GM23338 (cell line): ENCODE results near the gene CTNS. TPM values are rescaled to one million over a fixed set of nuclear protein-coding genes. Genes with fewer than 3 reads are reported as not detected.

Experiments
- ATAC-seq: fragments of 200-7000 bp; cut with Tn5 transposase; 3 replicates; pipeline ENCODE4 v1.9.1; 2020
- DNase-seq: peaks from one replicate; pipeline ENCODE4 v3.0.0-alpha.2; 2015; ENCODE audit warnings: low spot score
- H2AFZ ChIP-seq: fragments of 200-600 bp; sonication (generic); 2 replicates; pipeline ENCODE4 v1.8.0; 2016; ENCODE audit warnings: antibody characterized with exemption, mild to moderate bottlenecking, moderate library complexity
- H3F3A ChIP-seq: fragments of 200-600 bp; sonication (generic); replicated peaks from 2 replicates; pipeline ENCODE4 v1.8.0; 2017; ENCODE audit warnings: antibody characterized with exemption, mixed run types, low read depth
- H3K27ac ChIP-seq: fragments of 200-600 bp; sonication (generic); 2 replicates; pipeline ENCODE4 v1.6.1; 2016; ENCODE audit warnings: low read depth
- H3K27me3 ChIP-seq: fragments of 200-600 bp; sonication (generic); 2 replicates; pipeline ENCODE4 v1.8.0; 2016; ENCODE audit warnings: mild to moderate bottlenecking, mixed run types, moderate library complexity; ENCODE audit not compliant: insufficient read depth
- H3K36me3 ChIP-seq: fragments of 200-600 bp; sonication (generic); 2 replicates; pipeline ENCODE4 v1.8.0; 2016; ENCODE audit warnings: mild to moderate bottlenecking; ENCODE audit not compliant: insufficient read depth
- H3K4me1 ChIP-seq: fragments of 200-600 bp; sonication (generic); 2 replicates; pipeline ENCODE4 v1.8.0; 2016; ENCODE audit warnings: mild to moderate bottlenecking, moderate library complexity; ENCODE audit not compliant: insufficient read depth
- H3K4me2 ChIP-seq: fragments of 200-600 bp; sonication (generic); 2 replicates; pipeline ENCODE4 v1.7.1; 2017; ENCODE audit warnings: mixed run types
- H3K4me3 ChIP-seq: fragments of 200-600 bp; sonication (generic); 2 replicates; pipeline ENCODE4 v1.6.1; 2016; ENCODE audit warnings: mixed run types
- H3K79me2 ChIP-seq: fragments of 200-600 bp; sonication (generic); replicated peaks from 2 replicates; pipeline ENCODE4 v1.8.0; 2017; ENCODE audit warnings: mild to moderate bottlenecking; ENCODE audit not compliant: insufficient read depth
- H3K9me2 ChIP-seq: fragments of 200-600 bp; sonication (generic); 2 replicates; pipeline ENCODE4 v1.8.0; 2017; ENCODE audit not compliant: insufficient read depth
- H4K20me1 ChIP-seq: fragments of 200-600 bp; sonication (generic); replicated peaks from 2 replicates; pipeline ENCODE4 v1.8.0; 2017; ENCODE audit warnings: mild to moderate bottlenecking; ENCODE audit not compliant: insufficient read depth
- H3K27ac Mint-ChIP-seq: 2 replicates; pipeline ENCODE4 v1.8.0; 2020; ENCODE audit warnings: inconsistent platforms, mild to moderate bottlenecking, moderate library complexity, mixed read lengths
- H3K27me3 Mint-ChIP-seq: 3 replicates; pipeline ENCODE4 v1.8.0; 2022; ENCODE audit warnings: low read depth, mild to moderate bottlenecking, moderate library complexity, mixed read lengths, inconsistent platforms; ENCODE audit not compliant: insufficient read depth, poor library complexity
- H3K36me3 Mint-ChIP-seq: 3 replicates; pipeline ENCODE4 v1.8.0; 2021; ENCODE audit warnings: low read depth, mild to moderate bottlenecking, inconsistent platforms, moderate library complexity, mixed read lengths
- H3K4me1 Mint-ChIP-seq: 3 replicates; pipeline ENCODE4 v1.8.0; 2020; ENCODE audit warnings: mild to moderate bottlenecking, inconsistent platforms, mixed read lengths
- H3K4me3 Mint-ChIP-seq: 3 replicates; pipeline ENCODE4 v1.8.0; 2021; ENCODE audit warnings: moderate library complexity, mild to moderate bottlenecking, inconsistent platforms, mixed read lengths
- H3K9me3 Mint-ChIP-seq: 3 replicates; pipeline ENCODE4 v1.8.0; 2020; ENCODE audit warnings: moderate library complexity, mild to moderate bottlenecking, inconsistent platforms, mixed read lengths
- CREB1 ChIP-seq: fragments of 250-450 bp; sonication (Bioruptor Pico); IDR thresholded peaks from 2 replicates; pipeline ENCODE4 v1.5.0; 2020; ENCODE audit warnings: low read depth, mild to moderate bottlenecking, moderate library complexity
- EZH2 ChIP-seq: fragments of 200-600 bp; sonication (generic); IDR thresholded peaks from one replicate; pipeline ENCODE4 v1.8.0; 2017; ENCODE audit warnings: antibody characterized with exemption, mild to moderate bottlenecking, low read depth; ENCODE audit not compliant: unreplicated experiment
- EZH2phosphoT487 ChIP-seq: fragments of 200-600 bp; sonication (generic); IDR thresholded peaks from one replicate; pipeline ENCODE4 v1.8.1; 2018; ENCODE audit warnings: antibody characterized with exemption; ENCODE audit not compliant: unreplicated experiment
- JUNB ChIP-seq: IDR thresholded peaks from one replicate; pipeline ENCODE4 v1.6.1; 2016; ENCODE audit warnings: antibody characterized with exemption; ENCODE audit not compliant: unreplicated experiment
- NANOG ChIP-seq: IDR thresholded peaks from 2 replicates; pipeline ENCODE4 v1.6.1; 2016; ENCODE audit warnings: antibody characterized with exemption, borderline replicate concordance
- POLR2AphosphoS5 ChIP-seq: IDR thresholded peaks from 2 replicates; pipeline ENCODE4 v1.6.1; 2016; ENCODE audit warnings: antibody characterized with exemption, low read depth
- STAT1 ChIP-seq: IDR thresholded peaks from one replicate; pipeline ENCODE4 v1.6.1; 2016; ENCODE audit warnings: antibody characterized with exemption; ENCODE audit not compliant: unreplicated experiment
- ZNF114 ChIP-seq: fragments of 250-450 bp; sonication (Bioruptor Pico); IDR thresholded peaks from 2 replicates; pipeline ENCODE4 v1.5.0; 2020; ENCODE audit warnings: mild to moderate bottlenecking, moderate library complexity
- ZNF331 ChIP-seq: fragments of 250-450 bp; sonication (Bioruptor Pico); IDR thresholded peaks from 2 replicates; pipeline ENCODE4 v1.5.0; 2020; ENCODE audit warnings: low read depth, mild to moderate bottlenecking, moderate library complexity
- polyA plus RNA-seq: library from polyadenylated mRNA; unstranded; fragments of >200 nt; fragmentation: Nextera tagmentation; extraction: Ambion mirVana; gene quantifications from 2 replicates; pipeline ENCODE4 v1.2.1, GENCODE V29; 2016
- total RNA-seq: library from RNA; depleted of rRNA; stranded (reverse); fragments of >200 nt; shearing (Covaris generic); gene quantifications from 2 replicates; pipeline ENCODE4 v1.2.3, GENCODE V29; 2014
- TF ChIP-seq, protein P1 (sequence below): IDR thresholded peaks from one replicate; pipeline ENCODE4 v1.6.1; 2018; ENCODE audit warnings: antibody characterized with exemption; ENCODE audit not compliant: unreplicated experiment
- TF ChIP-seq, protein P2 (sequence below): IDR thresholded peaks from 2 replicates; pipeline ENCODE4 v1.6.1; 2016; ENCODE audit warnings: antibody characterized with exemption
- TF ChIP-seq, protein P3 (sequence below): fragments of 250-450 bp; sonication (Bioruptor Pico); IDR thresholded peaks from 2 replicates; pipeline ENCODE4 v1.5.0; 2020; ENCODE audit warnings: mild to moderate bottlenecking, moderate library complexity
- TF ChIP-seq, protein P4 (sequence below), 2 experiments: fragments of 200-600 bp in 1 of 2; sonication (generic) in 1 of 2; conservative IDR thresholded peaks; 2 replicates each; pipeline versions ENCODE4 v1.5.1 to v1.6.1; 2016 to 2017; ENCODE audit warnings: antibody characterized with exemption in 2 of 2, low read depth in 2 of 2, mild to moderate bottlenecking in 2 of 2, moderate library complexity in 1 of 2

CTNS gene
- total and polyA plus RNA-seq, 2 experiments from 2014 or later = 5.9 to 21.8 TPM

DNA sequence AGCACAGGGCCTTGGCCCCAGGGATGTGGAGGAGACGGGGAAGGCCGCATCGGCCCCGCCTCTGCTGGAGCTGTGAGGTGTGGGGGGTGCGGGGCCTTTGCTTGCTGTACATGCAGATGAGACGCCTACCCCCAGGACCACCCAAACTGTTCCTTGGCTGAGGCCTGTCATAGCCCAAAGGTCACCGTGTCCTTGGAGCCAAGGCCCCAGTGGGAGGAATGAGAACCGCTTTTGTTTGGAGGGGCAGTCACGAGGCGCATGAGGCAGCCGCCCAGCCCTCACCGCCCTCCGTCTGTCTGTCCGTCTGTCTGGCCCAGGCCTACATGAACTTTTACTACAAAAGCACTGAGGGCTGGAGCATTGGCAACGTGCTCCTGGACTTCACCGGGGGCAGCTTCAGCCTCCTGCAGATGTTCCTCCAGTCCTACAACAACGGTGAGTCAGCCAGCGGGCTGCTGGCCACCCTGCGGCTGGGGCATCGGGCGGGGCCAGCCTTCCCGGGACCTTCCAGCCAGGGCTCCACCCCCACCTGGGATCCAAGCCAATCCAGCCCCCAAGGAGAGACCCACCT is 23.1 kb downstream of the CTNS start (continued):
- TF ChIP-seq, protein P1, sequence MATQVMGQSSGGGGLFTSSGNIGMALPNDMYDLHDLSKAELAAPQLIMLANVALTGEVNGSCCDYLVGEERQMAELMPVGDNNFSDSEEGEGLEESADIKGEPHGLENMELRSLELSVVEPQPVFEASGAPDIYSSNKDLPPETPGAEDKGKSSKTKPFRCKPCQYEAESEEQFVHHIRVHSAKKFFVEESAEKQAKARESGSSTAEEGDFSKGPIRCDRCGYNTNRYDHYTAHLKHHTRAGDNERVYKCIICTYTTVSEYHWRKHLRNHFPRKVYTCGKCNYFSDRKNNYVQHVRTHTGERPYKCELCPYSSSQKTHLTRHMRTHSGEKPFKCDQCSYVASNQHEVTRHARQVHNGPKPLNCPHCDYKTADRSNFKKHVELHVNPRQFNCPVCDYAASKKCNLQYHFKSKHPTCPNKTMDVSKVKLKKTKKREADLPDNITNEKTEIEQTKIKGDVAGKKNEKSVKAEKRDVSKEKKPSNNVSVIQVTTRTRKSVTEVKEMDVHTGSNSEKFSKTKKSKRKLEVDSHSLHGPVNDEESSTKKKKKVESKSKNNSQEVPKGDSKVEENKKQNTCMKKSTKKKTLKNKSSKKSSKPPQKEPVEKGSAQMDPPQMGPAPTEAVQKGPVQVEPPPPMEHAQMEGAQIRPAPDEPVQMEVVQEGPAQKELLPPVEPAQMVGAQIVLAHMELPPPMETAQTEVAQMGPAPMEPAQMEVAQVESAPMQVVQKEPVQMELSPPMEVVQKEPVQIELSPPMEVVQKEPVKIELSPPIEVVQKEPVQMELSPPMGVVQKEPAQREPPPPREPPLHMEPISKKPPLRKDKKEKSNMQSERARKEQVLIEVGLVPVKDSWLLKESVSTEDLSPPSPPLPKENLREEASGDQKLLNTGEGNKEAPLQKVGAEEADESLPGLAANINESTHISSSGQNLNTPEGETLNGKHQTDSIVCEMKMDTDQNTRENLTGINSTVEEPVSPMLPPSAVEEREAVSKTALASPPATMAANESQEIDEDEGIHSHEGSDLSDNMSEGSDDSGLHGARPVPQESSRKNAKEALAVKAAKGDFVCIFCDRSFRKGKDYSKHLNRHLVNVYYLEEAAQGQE = no peak
- TF ChIP-seq EZH2 (no peak), STAT1 (no peak), NANOG (no peak), CREB1 (CRISPR knock-in tag) (no peak), EZH2phosphoT487 (no peak), ZNF114 (CRISPR knock-in tag) (no peak), ZNF331 (CRISPR knock-in tag) (no peak), POLR2AphosphoS5 (no peak), JUNB (no peak)
- TF ChIP-seq, protein P2, sequence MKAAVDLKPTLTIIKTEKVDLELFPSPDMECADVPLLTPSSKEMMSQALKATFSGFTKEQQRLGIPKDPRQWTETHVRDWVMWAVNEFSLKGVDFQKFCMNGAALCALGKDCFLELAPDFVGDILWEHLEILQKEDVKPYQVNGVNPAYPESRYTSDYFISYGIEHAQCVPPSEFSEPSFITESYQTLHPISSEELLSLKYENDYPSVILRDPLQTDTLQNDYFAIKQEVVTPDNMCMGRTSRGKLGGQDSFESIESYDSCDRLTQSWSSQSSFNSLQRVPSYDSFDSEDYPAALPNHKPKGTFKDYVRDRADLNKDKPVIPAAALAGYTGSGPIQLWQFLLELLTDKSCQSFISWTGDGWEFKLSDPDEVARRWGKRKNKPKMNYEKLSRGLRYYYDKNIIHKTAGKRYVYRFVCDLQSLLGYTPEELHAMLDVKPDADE = no peak

DNA sequence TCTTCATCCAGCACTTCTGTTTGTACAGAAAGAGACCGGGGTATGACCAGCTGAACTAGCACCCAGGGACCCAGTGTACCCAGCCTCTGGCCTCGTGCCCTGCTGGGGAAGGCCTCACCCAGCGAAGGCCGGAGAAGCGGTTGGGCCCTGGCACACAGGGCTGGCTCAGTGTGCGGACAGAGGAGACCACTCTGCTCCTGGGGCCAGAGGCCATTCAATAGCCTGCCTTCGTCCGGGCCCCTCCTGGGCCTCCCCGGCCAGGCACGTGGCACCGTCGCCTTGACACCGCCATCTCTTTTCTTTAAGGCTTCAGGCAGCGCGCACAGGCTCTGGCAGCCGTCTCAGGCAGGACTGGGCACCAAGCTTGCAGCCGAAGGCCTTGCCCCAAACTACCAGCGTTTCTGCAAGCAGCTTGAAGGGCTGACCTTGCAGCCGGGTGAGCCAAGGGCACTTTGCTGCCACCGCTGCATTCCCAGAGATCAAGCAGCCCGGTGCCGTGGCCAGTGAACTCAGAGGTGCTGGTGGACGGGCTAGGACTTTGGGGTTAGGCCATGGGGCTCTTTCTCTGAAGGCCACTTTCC is 23.8 kb downstream of the CTNS start:
- Histone ChIP-seq H3K9me2 (no peaks in the 10 kb centered on the region), H3K79me2 (no peaks in the 10 kb centered on the region), H3K4me1 (no peaks in the 10 kb centered on the region), H3K27me3 (no peaks in the 10 kb centered on the region), H3K27ac (no peak overlapping the region), H3K4me3 (no peak overlapping the region), H4K20me1 (no peaks in the 10 kb centered on the region), H3K4me2 (no peak overlapping the region), H3K36me3 (0 out of 2 replicates have a peak, but pooled peaks cover 3% of the 10 kb centered on the region), H2AFZ (no peak overlapping the region), H3F3A (0 out of 2 replicates have a peak, but pooled peaks cover 4% of the 10 kb centered on the region)
- H3K4me3 Mint-ChIP-seq = no peak overlapping the region
- H3K27me3 Mint-ChIP-seq = peaks cover 8% of the 10 kb centered on the region
- H3K4me1 Mint-ChIP-seq = peaks cover 13% of the 10 kb centered on the region; the same call in 2 of the 3 replicates
- no peak overlapping the region for H3K27ac Mint-ChIP-seq
- H3K9me3 Mint-ChIP-seq = no peaks in the 10 kb centered on the region
- DNase-seq (no peak), ATAC-seq (no peak)
- H3K36me3 Mint-ChIP-seq = peaks cover 11% of the 10 kb centered on the region; the same call in 2 of the 3 replicates
- TF ChIP-seq, protein P3, sequence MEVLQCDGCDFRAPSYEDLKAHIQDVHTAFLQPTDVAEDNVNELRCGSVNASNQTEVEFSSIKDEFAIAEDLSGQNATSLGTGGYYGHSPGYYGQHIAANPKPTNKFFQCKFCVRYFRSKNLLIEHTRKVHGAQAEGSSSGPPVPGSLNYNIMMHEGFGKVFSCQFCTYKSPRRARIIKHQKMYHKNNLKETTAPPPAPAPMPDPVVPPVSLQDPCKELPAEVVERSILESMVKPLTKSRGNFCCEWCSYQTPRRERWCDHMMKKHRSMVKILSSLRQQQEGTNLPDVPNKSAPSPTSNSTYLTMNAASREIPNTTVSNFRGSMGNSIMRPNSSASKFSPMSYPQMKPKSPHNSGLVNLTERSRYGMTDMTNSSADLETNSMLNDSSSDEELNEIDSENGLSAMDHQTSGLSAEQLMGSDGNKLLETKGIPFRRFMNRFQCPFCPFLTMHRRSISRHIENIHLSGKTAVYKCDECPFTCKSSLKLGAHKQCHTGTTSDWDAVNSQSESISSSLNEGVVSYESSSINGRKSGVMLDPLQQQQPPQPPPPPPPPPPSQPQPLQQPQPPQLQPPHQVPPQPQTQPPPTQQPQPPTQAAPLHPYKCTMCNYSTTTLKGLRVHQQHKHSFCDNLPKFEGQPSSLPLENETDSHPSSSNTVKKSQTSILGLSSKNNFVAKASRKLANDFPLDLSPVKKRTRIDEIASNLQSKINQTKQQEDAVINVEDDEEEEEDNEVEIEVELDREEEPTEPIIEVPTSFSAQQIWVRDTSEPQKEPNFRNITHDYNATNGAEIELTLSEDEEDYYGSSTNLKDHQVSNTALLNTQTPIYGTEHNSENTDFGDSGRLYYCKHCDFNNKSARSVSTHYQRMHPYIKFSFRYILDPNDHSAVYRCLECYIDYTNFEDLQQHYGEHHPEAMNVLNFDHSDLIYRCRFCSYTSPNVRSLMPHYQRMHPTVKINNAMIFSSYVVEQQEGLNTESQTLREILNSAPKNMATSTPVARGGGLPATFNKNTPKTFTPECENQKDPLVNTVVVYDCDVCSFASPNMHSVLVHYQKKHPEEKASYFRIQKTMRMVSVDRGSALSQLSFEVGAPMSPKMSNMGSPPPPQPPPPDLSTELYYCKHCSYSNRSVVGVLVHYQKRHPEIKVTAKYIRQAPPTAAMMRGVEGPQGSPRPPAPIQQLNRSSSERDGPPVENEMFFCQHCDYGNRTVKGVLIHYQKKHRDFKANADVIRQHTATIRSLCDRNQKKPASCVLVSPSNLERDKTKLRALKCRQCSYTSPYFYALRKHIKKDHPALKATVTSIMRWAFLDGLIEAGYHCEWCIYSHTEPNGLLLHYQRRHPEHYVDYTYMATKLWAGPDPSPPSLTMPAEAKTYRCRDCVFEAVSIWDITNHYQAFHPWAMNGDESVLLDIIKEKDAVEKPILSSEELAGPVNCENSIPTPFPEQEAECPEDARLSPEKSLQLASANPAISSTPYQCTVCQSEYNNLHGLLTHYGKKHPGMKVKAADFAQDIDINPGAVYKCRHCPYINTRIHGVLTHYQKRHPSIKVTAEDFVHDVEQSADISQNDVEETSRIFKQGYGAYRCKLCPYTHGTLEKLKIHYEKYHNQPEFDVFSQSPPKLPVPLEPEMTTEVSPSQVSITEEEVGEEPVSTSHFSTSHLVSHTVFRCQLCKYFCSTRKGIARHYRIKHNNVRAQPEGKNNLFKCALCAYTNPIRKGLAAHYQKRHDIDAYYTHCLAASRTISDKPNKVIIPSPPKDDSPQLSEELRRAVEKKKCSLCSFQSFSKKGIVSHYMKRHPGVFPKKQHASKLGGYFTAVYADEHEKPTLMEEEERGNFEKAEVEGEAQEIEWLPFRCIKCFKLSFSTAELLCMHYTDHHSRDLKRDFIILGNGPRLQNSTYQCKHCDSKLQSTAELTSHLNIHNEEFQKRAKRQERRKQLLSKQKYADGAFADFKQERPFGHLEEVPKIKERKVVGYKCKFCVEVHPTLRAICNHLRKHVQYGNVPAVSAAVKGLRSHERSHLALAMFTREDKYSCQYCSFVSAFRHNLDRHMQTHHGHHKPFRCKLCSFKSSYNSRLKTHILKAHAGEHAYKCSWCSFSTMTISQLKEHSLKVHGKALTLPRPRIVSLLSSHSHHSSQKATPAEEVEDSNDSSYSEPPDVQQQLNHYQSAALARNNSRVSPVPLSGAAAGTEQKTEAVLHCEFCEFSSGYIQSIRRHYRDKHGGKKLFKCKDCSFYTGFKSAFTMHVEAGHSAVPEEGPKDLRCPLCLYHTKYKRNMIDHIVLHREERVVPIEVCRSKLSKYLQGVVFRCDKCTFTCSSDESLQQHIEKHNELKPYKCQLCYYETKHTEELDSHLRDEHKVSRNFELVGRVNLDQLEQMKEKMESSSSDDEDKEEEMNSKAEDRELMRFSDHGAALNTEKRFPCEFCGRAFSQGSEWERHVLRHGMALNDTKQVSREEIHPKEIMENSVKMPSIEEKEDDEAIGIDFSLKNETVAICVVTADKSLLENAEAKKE (CRISPR knock-in tag) = no peak
- TF ChIP-seq, protein P4, sequence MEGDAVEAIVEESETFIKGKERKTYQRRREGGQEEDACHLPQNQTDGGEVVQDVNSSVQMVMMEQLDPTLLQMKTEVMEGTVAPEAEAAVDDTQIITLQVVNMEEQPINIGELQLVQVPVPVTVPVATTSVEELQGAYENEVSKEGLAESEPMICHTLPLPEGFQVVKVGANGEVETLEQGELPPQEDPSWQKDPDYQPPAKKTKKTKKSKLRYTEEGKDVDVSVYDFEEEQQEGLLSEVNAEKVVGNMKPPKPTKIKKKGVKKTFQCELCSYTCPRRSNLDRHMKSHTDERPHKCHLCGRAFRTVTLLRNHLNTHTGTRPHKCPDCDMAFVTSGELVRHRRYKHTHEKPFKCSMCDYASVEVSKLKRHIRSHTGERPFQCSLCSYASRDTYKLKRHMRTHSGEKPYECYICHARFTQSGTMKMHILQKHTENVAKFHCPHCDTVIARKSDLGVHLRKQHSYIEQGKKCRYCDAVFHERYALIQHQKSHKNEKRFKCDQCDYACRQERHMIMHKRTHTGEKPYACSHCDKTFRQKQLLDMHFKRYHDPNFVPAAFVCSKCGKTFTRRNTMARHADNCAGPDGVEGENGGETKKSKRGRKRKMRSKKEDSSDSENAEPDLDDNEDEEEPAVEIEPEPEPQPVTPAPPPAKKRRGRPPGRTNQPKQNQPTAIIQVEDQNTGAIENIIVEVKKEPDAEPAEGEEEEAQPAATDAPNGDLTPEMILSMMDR (conservative IDR thresholded peaks at IDR 0.05; ENCODE audit: low read depth in 2 of 2) = no peak
- TF ChIP-seq ZNF331 (CRISPR knock-in tag) = no peak
- TF ChIP-seq EZH2phosphoT487 = no peak
